ENCODE measurements around the gene TATDN2.
"Not testable (repeated sequence)": the region's sequence is repeated elsewhere in the genome, so short reads cannot be mapped to it uniquely, and the experiment has no call there.

The TATDN2 gene

DNA sequence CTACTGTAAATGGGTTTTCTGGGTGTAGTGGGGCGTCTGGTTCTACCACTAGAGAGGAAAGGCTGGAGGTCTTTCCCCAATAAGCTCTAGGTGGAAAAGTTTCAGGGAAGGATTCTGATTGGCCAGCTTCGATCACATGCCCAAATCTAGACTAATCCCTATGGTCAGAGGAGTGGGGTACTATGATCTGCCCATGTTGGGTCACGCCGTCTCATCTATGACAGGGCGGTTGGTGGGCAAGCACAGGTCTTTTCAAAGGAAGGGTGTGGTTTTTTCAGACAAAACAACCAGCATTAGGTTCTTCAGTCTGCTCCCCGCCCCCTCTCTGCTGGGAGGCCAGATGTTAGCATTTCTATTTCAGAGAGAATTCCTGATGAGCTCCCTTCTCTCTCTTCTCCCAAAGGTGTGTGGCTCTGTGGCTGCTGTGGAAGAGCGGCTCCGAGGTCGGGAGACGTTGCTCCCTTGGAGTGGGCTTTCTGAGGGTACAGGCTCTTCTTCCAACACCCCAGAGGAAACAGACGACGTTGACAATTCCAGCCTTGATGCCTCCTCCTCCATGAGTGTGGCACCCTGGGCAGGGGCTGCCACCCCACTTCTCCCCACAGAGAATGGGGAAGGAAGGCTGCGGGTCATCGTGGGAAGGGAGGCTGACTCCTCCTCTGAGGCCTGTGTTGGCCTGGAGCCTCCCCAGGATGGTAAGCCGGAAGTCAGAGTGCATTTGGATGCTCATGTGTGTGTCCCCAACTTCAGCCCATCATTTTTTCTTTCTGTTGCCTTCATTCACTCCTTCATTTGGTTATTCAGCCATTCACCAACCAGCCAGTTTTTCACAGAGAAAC lies 9.7 kb upstream of the TATDN2 start:
- DNase-seq = no peak

DNA sequence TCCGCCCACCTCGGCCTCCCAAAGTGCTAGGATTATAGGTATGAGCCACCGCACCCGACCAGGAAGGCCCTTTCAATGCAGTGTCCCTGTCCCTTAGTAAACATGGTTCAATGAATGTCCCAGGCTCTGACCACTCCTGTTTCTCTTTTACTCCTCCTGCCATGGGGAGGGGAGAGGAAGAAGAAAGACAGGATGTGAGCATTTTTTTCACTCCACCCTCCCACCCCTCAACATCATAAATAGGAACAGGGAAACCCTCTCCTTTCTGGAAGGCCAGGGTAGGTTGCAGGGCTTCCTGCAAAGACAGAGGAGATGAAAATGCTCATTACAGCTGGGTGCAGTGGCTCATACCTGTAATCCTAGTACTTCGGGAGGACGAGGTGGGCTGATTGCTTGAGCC lies 7.5 kb upstream of the TATDN2 start:
- no peak for DNase-seq

DNA sequence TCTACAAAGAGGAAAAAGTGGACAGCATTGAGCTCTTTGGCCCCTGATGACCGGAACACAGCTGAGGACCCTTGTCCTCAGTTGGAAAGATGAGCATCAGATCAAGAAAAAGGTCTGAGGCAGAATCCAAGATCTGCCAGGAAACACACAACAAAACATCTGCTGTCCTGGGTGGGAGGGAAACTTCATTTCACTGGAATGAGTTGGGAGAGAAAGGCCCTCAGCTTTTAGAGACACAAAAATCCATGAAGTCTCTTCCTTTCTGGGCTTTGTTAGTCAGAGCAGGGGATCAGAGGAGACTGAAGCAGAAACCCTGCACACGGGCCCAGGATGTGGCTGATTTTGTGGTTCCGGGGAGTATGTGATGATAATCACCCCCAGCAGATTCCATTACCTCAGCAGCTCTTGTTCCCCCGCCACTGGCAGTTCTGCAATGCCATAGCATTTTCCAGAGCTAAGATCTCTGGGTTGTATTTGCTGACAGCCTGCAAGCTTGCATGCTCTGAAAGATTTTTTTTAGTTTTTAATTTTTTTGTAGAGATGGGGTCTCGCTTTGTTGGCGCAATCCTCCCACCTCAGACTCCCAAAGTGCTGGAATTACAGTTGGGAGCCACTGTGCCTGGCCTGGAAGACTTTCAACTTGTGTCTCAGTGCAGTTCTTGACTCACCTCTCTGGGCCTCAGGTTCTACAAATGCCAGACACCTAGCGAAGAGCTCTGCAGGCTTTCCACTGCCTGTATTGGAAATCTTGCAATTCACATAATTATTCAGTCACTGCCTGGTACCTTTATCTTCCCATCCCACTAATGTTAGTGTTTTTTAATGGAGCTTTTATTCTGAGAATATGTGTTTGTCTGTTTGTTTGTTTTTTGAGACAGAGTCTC lies 5.8 kb upstream of the TATDN2 start:
- peak; percentile 45 for DNase-seq

DNA sequence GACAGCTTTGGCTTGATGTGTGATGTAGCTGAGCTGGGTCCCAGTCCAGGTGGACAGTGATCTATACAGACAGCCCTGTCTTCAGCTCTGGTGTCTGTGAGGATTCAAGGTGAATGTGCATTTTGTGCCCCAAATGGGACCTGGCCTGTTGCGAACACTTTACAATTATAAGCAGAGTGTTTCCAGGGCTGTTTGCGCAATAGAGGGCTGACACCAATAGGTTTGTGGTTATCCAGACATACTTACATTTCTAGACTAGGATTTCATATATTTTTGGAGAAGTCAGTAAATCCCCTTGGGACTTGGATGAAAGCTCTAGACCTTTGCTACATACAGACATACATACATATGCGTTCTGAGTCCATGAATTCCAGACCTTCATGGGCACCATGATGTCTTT lies 4.2 kb upstream of the TATDN2 start:
- DNase-seq = no peak

DNA sequence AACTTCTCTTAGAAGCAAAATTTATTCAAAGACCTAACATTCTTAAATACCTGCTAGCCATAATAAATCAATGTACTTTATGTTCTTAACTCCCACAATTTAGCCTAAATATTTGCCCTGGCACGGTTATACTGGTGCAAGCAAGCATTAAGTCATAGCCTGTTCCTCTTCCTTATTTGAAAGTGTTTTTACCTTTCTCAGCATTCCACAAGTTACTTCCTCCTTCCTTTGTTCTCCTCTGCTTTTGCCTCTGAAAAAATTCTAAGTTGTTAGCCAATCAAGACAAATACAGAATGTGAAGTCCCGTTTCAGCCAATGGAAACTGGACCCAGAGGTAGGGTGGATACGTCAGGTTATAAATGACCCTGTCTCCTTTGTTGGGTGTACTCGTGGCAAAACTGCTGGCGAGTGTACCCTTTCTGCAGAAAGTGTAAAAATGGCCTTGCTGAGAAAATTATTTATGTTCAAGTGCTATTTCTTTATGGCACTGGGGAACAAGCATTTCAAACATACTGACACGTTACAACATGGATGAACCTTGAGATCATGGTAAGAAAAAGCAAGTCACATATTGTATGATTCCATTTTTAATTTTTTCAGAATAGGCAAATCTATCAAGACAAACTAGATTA lies 3.1 kb upstream of the TATDN2 start:
- no peak for DNase-seq

DNA sequence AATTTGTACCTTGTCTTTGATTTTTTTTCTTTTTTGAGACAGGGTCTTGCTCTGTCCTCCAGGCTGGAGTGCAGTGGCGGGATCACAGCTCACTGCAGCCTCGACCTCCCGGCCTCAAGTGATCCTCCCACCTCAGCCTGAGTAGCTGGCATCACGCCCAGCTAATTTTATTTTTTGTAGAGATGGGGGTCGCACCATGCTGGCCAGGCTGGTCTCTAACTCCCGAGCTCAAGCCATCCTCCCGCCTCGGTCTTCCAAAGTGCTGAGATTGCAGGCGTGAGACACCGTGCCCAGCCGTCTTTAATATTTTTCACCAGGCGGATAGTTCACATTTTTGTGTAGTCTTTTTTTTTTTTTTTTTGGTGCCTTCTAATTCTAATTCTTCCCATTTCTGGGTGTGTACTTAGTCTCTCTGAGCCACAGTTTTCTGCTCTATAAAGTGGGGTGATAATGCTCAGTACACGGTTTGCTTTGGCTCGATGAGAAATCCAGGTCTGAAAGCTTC lies 528 bp upstream of the TATDN2 start:
- no peak for DNase-seq

DNA sequence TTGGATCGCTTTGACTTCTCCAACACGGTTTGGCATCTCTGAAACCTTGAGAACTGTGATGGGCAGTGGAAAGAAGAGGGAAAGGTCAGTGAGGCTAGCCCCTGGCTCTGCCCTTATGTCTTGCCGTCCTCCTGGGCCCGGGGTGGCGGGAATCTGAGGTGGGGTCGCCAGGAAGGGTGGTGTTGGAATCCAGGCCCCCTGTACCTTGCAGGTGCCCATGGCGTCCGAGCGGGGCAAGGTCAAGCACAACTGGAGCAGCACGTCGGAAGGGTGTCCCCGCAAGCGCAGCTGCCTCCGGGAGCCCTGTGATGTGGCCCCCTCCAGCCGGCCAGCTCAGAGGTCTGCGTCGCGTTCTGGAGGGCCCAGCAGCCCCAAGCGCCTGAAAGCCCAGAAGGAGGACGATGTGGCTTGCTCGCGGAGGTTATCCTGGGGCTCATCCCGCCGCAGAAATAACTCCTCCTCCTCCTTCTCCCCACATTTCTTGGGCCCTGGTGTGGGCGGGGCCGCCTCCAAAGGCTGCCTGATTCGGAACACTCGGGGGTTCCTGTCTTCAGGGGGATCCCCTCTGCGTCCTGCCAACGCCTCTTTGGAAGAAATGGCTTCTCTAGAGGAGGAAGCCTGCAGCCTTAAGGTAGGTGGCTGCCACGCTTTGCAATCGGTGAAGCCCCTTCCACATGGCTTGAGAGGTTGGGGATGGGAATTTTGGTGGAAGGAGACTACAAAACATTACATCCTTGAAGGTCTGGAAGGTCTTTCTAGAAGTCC lies 907 bp downstream of the TATDN2 start:
- peak; percentile 37 for DNase-seq

DNA sequence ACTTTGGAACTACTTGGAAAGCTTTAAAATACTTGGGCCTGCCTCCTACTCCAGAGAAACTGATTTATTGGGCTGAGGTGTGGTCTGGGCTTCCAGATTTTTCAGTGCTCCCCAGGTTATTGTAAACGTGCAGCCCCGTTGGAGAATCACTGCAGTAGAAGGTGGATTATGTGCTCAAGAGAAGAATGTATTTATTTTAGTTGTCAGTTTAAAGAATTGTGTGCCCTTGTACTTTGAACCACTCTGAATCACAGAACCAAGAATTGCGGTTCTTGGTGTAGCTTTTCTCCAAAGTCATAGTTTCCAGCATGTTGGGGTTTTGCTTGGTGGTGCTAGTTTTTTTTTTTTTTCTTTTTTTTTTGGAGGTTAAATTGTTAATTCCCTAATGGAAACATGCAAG lies 1.6 kb downstream of the TATDN2 start:
- DNase-seq = no peak

DNA sequence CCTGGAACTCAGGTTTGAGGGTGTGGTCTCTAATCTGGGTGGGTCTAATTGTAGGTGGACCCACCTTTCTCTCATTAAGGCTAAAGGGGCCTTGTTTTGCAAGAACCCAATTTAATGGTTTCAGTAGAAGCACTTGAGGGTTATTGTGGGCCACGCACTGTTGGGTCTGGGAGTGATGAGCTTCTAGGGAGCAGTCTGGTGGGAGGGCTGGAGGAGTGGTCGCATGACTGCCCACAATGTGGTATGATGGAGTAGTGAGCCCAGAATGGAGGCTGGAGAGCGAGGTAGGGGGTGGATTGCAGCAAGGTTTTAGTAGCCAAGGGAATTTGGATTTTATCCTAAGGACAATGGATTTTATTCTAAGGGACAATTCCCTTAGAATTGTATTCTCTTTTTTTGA lies 2.7 kb downstream of the TATDN2 start:
- no peak for DNase-seq

DNA sequence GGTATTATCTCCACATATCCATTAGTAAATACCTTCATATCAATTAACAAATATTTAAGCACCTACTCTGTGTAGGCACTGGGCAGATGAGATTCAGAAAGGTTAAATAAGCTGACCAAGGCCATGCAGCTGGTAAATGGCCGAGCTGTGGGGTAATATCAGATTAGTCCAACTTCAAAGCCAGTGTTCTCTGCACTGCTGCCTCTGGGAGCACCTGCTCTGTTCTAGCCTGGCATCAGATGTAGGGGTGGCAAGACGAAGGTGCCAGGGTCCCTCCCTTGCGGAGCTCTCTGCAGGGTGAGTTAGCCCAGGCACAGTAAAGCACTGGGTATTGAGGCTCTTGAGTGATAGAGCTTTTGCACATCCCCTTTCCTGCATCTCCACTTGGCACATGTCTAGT lies 5.5 kb downstream of the TATDN2 start:
- DNase-seq = no peak

DNA sequence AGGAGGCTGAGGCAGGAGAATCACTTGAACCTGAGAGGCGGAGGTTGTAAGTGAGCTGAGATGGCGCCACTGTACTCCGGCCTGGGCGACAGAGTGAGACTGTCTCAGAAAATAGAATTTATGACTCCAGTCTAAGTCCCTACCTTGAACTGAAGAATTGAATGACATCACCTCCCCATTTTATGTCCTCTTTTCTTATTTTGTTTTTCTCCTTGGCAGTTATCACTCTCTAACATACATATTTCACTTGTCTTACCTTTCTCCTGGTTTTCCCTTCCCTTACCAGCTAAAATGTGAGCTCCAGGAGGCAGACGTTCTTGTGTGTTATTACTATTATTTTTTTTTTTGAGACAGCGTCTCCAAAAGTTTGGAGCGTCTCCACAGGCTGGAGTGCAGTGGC lies 7.6 kb downstream of the TATDN2 start:
- DNase-seq = no peak

DNA sequence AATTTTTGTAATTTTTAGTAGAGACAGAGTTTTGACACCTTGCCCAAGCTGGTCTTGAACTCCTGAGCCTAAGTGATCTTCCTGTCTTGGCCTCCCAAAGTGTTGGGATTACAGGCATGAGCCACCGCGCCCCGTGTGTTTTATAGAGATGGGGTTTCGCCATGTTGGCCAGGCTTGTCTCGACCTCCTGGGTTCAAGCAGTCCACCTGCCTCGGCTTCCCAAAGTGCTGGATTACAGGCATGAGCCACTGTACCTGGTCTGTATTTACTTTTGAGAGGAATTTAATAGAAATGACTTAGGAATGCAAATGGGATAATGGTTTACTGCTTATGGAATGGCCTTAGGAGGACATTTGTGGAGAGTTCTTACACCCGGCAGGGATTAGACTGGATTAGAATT lies 10.8 kb downstream of the TATDN2 start:
- DNase-seq = no peak

DNA sequence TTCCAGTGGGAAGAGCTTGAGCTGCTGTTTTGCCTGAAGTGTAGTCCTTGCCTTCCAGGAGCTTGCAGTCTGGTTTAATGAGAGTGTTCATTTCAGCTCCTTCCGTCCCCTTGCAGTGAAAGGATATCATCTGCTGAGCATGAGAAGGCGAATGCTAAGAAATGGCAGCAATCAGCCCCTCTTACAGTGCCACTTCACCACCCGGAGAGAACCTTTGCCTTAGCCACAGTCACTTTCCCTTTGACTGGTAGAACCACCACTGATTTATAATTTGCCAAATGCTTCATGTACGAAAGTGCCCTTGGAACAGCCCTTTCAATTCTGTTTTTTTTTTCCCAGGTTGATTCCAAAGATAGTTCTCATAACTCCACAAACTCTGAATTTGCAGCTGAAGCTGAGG lies 11.5 kb downstream of the TATDN2 start:
- no peak for DNase-seq

DNA sequence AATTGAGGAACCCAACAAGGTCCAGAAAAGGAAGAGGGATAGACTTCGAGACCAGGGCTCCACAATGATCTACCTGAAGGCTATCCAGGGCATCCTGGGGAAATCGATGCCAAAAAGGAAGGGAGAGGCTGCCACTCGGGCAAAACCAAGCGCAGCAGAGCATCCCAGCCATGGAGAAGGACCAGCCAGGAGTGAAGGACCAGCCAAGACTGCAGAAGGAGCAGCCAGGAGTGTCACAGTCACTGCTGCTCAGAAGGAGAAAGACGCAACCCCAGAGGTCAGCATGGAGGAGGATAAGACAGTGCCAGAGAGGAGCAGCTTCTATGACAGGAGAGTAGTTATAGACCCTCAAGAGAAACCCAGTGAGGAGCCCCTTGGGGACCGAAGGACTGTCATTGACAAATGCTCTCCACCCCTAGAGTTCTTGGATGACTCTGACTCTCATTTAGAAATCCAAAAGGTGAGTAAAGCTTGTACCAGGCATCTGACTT lies 12.0 kb downstream of the TATDN2 start:
- DNase-seq = no peak

DNA sequence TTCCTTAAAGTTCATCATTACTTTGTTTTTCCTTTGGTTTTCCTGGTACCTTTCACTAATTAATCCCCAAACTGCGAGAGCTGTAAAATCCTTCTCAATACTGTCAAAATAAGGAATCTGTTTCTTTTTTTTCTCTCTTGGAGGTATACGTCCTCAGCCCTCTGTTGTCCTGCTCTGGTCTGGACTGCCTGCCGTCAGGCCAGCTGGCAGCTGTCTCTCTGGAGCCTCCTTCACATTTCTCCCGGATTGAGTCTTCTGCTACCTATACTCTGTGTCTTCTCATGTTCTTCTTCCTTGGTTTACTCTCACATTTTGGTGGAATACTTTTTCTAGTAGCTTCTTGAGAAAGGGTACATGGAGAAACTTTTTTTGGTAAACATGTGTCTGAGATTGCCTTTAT lies 13.8 kb downstream of the TATDN2 start:
- no peak for DNase-seq

DNA sequence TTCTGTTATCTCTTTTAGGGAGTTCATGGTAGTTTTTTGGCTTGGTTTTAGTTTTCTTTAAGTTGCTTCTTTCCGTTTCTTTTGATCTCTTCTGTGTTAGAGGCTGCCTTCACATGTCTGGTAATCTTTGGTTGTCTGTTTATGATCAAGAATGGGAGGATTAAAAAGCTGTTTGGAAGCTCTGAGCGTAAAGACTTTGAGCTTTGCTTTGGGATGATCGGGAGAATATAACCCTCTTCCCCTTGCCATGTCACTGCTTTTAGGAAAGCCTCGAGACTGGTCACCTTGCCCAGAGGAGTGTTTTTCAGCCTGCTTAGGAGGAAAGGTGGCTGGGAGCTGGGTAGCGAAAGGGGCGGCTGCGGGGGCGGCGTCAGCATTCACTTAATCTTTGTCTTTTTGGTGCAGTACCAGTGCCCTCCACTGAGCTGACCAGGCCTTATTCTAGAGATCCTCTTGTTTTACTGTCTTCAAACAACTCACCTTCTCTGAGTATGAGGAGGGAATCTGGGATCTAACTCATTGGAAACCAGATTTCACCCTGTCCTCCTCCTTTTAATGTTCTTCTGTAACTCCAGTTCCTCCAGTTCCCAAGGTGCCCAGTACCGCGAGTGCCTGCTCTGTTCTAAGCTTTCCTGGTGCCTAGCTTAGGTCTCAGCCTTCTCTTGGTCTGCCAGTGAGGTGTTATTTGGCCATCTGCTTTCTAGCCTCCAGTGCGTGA lies 15.5 kb downstream of the TATDN2 start:
- peak; percentile 42 for DNase-seq

DNA sequence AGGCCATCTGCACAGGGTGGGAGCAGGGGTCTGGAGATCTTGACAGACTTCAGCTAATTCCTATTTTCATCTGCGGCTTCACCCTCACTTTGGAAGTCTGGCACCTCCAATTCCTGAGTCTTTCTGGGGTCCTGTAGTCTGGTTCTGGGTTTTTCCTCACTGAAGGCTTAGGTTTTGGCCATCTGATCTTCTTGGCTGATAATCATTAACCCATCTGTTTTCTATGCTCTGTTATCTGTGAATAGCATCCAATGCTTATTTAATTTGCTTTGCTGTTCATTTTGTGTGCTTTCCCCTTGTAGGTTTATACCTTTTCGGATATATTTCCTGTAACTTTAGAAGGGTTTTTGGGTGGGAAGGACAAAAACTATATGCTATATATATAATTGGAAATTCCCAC lies 17.6 kb downstream of the TATDN2 start:
- DNase-seq = no peak

DNA sequence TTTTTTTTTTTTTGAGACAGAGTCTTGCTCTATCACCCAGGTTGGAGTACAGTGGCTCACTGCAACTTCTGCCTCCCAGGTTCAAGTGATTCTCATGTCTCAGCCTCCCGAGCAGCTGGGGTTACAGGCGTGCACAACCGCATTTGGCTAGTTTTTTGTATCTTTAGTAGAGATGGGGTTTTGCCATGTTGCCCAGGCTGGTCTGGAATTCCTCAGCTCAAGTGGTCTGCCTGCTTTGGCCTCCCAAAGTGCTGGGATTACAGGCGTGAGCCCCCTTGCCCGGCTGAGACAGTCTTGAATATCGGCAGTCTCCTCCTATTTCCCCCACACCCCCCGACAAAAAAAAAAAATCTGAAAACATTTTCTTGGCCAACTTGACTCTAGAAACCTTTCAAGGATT lies 18.7 kb downstream of the TATDN2 start:
- DNase-seq = not testable (repeated sequence)

DNA sequence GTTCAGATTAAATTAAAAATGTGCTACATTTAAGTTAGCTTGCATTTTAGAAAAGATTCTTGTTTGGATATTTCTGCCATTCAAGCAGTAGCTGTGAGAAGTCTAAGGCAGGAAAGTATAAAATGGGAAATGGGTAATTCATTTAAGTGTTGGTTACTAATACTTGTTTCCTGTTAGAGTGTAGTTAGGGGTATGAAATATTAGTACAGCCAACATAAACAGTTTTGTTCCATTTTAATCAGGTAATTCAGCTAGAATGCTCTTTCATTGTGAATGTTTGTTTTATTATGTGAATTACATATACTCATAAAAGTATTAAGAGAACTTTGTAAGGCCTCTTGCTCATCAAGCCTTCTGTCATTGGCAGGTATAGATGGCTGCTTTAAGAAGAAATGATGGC lies 19.9 kb downstream of the TATDN2 start:
- no peak for DNase-seq

DNA sequence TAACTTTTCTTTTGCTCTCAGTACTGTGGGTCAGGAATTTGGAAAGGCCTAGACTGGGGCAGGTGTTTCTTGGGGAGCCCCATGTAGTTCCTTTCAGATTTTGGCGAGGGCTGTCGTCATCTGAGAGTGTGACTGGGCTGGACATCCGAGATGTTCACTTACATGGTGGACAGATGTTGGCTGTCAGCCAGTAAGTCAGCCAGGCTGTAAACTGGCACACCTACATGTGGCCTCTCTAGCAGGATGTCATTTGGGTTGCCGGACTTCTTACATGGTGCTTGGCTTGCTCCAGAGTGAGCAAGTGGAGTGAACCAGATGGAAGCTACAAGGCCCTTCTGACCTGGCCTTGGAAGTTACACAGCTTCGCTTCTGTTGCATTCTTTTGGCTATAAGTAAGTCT lies 20.7 kb downstream of the TATDN2 start:
- no peak for DNase-seq

DNA sequence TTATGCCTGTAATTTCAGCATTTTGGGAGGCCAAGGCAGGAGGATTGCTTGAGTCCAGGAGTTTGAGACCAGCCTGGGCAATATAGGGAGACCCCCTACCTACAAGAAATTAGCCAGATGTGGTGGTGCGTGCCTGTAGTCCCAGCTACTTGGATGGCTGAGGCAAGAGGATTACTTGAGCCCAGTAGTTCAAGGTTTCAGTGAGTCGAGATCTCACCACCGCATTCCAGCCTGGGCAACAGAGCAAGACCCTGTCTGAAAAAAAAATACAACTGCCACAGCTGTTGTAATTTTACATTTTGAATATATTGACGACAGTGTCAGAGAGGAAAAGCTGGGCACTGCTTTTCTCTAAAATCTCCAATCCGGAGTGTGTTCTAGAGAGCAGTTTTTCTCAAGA lies 21.2 kb downstream of the TATDN2 start:
- no peak for DNase-seq

DNA sequence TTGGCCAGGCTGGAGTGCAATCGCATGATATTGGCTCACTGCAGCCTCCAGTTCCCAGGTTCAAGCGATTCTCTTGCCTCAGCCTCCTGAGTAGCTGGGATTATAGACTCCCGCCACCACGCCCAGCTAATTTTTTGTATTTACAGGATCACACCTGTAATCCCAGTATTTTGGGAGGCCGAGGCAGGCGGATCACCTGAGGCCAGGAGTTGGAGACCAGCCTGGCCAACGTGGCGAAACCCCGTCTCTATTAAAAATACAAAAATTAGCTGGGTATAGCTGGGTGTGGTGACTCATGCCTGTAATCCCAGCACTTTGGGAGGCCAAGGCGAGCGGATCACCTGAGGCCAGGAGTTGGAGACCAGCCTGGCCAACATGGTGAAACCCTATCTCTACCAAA lies 24.2 kb downstream of the TATDN2 start:
- not testable (repeated sequence) for DNase-seq

All from effector CD8-positive, alpha-beta T cell (primary cell).